Left ventricle myocardium inferior (tissue), 1 donor: Measurements from ENCODE around the gene ACTG2. TPM values are rescaled to one million over a fixed set of nuclear protein-coding genes. Genes with fewer than 3 reads are reported as not detected.

ENCODE experiments used
- DNase-seq: peaks from one replicate; pipeline ENCODE4 v3.0.0-alpha.2; 2020
- H3K27ac ChIP-seq: fragments of 200-600 bp; replicated peaks from 2 replicates; pipeline ENCODE4 v1.8.0; 2021
- H3K27me3 ChIP-seq: fragments of 200-600 bp; 2 replicates; pipeline ENCODE4 v1.8.0; 2021; ENCODE audit warnings: low read depth
- H3K36me3 ChIP-seq: fragments of 200-600 bp; 2 replicates; pipeline ENCODE4 v1.8.0; 2021
- H3K4me1 ChIP-seq: fragments of 200-600 bp; 2 replicates; pipeline ENCODE4 v1.8.0; 2021
- H3K4me3 ChIP-seq: fragments of 200-600 bp; 2 replicates; pipeline ENCODE4 v1.8.0; 2021; ENCODE audit warnings: mild to moderate bottlenecking, moderate library complexity
- H3K9me3 ChIP-seq: fragments of 200-600 bp; replicated peaks from 2 replicates; pipeline ENCODE4 v1.8.0; 2021
- intact Hi-C: fragments of 100-400 bp; cut with micrococcal nuclease; formaldehyde crosslinking; loops from one replicate; pipeline ENCODE4 v1.11.0; 2022
- long read RNA-seq: library from polyadenylated mRNA; unstranded; transcript quantifications from one replicate; pipeline ENCODE4 v2.0.0, GENCODE V29; 2021
- total RNA-seq: library from RNA; stranded (reverse); fragmentation: NEBNext Ultra II Directional; extraction: Animal tissue kit (Norgen Biotek cat#: 25700); gene quantifications from one replicate; pipeline ENCODE4 v1.2.1, GENCODE V29; 2021
- TF ChIP-seq, protein P1 (sequence below): fragments of 200-600 bp; IDR thresholded peaks from 2 replicates; pipeline ENCODE4 v1.8.0; 2021; ENCODE audit warnings: antibody characterized with exemption, mild to moderate bottlenecking, borderline replicate concordance
- donor health status: DM: no; HTN: yes; CAD: no; lungs with severe emphysema.

The ACTG2 gene
- total RNA-seq = 1.6 TPM
- long read RNA-seq, partial matches to known transcripts = 0 of 2 reads
- long read RNA-seq, other reads (novel, unspliced or antisense) = 0 of 2 reads

GRCh38 chr2:73892631-73893329 lies at the start of gene ACTG2:
TSS of gene ACTG2 (plus strand) at chr2:73893008. CDS start at chr2:73901312, 8,304 bp downstream.
- DNase-seq = no peak
- Histone ChIP-seq H3K9me3 (no peaks in the 10 kb centered on the region), H3K4me3 (no peak within 1 kb of the TSS), H3K4me1 (no peaks in the 10 kb centered on the region), H3K27ac (no peak within 1 kb of the TSS), H3K27me3 (peaks cover 13% of the 10 kb centered on the region), H3K36me3 (no peaks in the 10 kb centered on the region)
- intact Hi-C loops = no loop called here
- TF ChIP-seq, protein P1, sequence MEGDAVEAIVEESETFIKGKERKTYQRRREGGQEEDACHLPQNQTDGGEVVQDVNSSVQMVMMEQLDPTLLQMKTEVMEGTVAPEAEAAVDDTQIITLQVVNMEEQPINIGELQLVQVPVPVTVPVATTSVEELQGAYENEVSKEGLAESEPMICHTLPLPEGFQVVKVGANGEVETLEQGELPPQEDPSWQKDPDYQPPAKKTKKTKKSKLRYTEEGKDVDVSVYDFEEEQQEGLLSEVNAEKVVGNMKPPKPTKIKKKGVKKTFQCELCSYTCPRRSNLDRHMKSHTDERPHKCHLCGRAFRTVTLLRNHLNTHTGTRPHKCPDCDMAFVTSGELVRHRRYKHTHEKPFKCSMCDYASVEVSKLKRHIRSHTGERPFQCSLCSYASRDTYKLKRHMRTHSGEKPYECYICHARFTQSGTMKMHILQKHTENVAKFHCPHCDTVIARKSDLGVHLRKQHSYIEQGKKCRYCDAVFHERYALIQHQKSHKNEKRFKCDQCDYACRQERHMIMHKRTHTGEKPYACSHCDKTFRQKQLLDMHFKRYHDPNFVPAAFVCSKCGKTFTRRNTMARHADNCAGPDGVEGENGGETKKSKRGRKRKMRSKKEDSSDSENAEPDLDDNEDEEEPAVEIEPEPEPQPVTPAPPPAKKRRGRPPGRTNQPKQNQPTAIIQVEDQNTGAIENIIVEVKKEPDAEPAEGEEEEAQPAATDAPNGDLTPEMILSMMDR = no peak

- peaks cover 3% of the 10 kb centered on the region for H3K4me1 ChIP-seq
- TF ChIP-seq, protein P1 = no peak
- peaks cover 60% of the 10 kb centered on the region for H3K36me3 ChIP-seq
- intact Hi-C loops = no loop called here
- no peak for DNase-seq
- H3K9me3 ChIP-seq = no peaks in the 10 kb centered on the region
- no peak overlapping the region for H3K27ac ChIP-seq
- H3K27me3 ChIP-seq = no peaks in the 10 kb centered on the region
- H3K4me3 ChIP-seq = no peak overlapping the region
These were observed 48.7 kb upstream of the ACTG2 start for GRCh38 chr2:73844087-73844486.

DNA sequence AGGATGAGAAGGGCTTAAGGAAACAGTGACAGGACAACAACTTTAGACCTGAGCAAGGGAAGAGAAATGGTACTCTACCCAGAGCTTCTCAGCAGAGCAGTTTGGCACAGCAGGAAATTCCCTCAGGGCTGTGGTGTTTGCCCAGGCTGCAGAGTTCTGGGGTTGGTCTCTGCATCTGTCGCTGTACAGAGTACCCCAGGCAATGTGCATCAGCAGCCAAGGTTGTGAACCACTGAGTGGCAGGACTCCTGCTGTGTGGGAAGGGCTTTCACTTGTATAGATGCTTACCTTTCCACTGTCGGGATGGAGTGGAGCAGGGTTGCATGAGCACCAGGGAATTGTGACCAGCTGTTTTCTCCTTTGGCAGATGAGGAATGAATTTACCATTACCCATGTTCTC lies 42.8 kb upstream of the ACTG2 start:
- DNase-seq = no peak
- H3K4me1 ChIP-seq = no peaks in the 10 kb centered on the region
- H3K9me3 ChIP-seq = no peaks in the 10 kb centered on the region
- no peak overlapping the region for H3K27ac ChIP-seq
- H3K4me3 ChIP-seq = no peak overlapping the region
- H3K27me3 ChIP-seq = no peaks in the 10 kb centered on the region
- peaks cover 99% of the 10 kb centered on the region for H3K36me3 ChIP-seq
- TF ChIP-seq, protein P1 = no peak
- intact Hi-C loops = no loop called here

DNA sequence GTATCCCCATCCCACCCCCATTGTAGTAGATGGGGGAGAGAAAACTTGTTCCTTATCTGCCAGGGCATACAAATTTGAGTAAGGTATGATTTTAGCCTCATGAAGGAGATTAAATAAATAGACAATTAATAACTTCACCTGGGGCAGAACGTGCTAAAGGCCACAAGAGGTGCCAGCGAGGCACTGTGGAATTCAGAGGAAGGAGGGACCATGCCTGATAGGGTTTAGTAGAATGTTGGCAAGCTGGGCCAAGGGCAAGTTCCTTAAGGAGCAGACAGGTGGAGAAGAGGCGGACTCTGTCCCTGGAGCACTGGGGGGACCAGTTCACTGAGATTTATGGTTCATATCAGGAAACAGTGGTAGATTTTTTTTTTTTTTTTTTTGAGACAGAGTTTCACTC lies 41.5 kb upstream of the ACTG2 start:
- intact Hi-C loops = no loop called here

DNA sequence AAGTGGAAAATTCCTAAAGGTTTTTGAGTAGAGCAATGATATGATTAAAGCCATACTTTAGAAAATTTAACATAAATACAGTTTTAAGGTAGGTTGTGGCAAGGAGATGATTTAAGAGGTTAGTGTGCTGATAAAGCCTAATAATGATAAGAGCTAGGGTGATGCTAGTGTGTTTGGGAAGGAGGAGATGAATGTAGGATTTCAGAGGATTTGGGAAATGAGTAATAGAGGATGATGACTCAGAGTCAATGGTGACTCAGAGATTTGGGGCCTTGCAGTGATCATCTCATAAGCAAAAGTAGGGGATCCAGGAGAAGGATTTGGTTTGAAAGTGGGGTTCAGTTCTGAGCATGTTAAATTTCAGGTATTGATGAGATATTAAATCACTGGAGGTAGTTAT lies 40.8 kb upstream of the ACTG2 start:
- H3K9me3 ChIP-seq = no peaks in the 10 kb centered on the region
- intact Hi-C loops = no loop called here
- no peak overlapping the region for H3K27ac ChIP-seq
- H3K4me1 ChIP-seq = no peaks in the 10 kb centered on the region
- peaks cover 98% of the 10 kb centered on the region for H3K36me3 ChIP-seq
- no peaks in the 10 kb centered on the region for H3K27me3 ChIP-seq
- H3K4me3 ChIP-seq = no peak overlapping the region
- DNase-seq = no peak
- TF ChIP-seq, protein P1 = no peak

More for the DNA sequence above, 41.5 kb upstream of the ACTG2 start:
- Histone ChIP-seq H3K9me3 (no peaks in the 10 kb centered on the region), H3K27me3 (no peaks in the 10 kb centered on the region), H3K4me1 (no peaks in the 10 kb centered on the region), H3K27ac (no peak overlapping the region), H3K4me3 (no peak overlapping the region), H3K36me3 (peaks cover 98% of the 10 kb centered on the region)
- TF ChIP-seq, protein P1 = no peak
- DNase-seq = no peak
